ENCODE measurements around the gene KIRREL1. TPM values are rescaled to one million over a fixed set of nuclear protein-coding genes. Genes with fewer than 3 reads are reported as not detected.
A peak's percentile ranks its signal among the peaks of the same experiment; 100 is the strongest.

KIRREL1 gene
- total RNA-seq, 6 experiments from 2014 or later = 1.1 to 4.9 (median 2.9) TPM

DNA sequence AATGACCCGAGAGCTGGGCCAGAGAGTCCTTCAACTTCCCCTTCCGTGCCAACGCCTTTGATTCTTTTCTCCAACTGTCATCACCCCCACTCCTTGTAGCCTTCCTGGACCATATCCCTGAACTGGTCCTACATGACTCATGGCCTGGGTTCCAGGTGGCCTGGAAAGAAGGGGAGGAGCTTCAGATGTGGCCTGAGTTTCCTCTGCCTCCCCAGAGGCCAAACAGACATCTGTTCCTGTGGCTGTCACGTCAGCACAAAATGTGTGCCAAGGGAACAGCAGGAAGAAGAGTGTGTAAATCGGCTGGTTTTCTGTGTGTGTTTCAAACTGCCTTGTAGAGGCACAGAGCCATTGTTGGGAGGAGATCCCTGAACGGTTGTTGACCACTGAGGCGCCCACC, 24.9 kb upstream of the KIRREL1 start:
- peak in 1 of 4 donors; percentile 65 for ATAC-seq
- H3K36me3 ChIP-seq = no peaks in the 10 kb centered on the region
- H3K9me3 ChIP-seq = no peaks in the 10 kb centered on the region
- no peak overlapping the region for H3K4me3 ChIP-seq
- H3K27me3 ChIP-seq = no peaks in the 10 kb centered on the region
- TF ChIP-seq, protein P1, sequence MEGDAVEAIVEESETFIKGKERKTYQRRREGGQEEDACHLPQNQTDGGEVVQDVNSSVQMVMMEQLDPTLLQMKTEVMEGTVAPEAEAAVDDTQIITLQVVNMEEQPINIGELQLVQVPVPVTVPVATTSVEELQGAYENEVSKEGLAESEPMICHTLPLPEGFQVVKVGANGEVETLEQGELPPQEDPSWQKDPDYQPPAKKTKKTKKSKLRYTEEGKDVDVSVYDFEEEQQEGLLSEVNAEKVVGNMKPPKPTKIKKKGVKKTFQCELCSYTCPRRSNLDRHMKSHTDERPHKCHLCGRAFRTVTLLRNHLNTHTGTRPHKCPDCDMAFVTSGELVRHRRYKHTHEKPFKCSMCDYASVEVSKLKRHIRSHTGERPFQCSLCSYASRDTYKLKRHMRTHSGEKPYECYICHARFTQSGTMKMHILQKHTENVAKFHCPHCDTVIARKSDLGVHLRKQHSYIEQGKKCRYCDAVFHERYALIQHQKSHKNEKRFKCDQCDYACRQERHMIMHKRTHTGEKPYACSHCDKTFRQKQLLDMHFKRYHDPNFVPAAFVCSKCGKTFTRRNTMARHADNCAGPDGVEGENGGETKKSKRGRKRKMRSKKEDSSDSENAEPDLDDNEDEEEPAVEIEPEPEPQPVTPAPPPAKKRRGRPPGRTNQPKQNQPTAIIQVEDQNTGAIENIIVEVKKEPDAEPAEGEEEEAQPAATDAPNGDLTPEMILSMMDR (IDR thresholded peaks at IDR 0.05) = no peak
- no peak for TF ChIP-seq POLR2A (IDR thresholded peaks at IDR 0.05)
- WGBS (ENCODE audit: insufficient coverage, low coverage, low lambda C conversion rate, missing lambda C conversion rate) = 41% methylated on average over 5 of the region's 7 CpGs
- intact Hi-C loops (cut with DNase I) = loop anchor here (10.0 kb wide), 2 partner anchors 146 to 156 kb away; a partner anchor contains a TSS
- H3K4me1 ChIP-seq = peaks cover 0 to 11% (median 6%) of the 10 kb centered on the region in 4 donors
- peak in 2 of 3 donors; percentile 51 to 68 for DNase-seq
- H3K27ac ChIP-seq = no peak overlapping the region

GRCh38 chr1:157968946-157969345, 24.5 kb upstream of the KIRREL1 start:
- Histone ChIP-seq H3K4me3 (no peak overlapping the region), H3K27ac (peak overlapping the region in 1 of 3 donors; percentile 45), H3K36me3 (no peaks in the 10 kb centered on the region), H3K27me3 (no peaks in the 10 kb centered on the region), H3K9me3 (no peaks in the 10 kb centered on the region), H3K4me1 (peaks cover 0 to 11% (median 5%) of the 10 kb centered on the region in 4 donors)
- ATAC-seq = peak in 1 of 4 donors; percentile 32
- no peak for DNase-seq
- intact Hi-C loops (cut with DNase I) = loop anchor here (10.0 kb wide), 2 partner anchors 146 to 156 kb away; a partner anchor contains a TSS
- 23% methylated on average over 1 of the region's 2 CpGs for WGBS (ENCODE audit: insufficient coverage, low coverage, low lambda C conversion rate, missing lambda C conversion rate)
- no peak for TF ChIP-seq POLR2A (IDR thresholded peaks at IDR 0.05)
- TF ChIP-seq, protein P1 (IDR thresholded peaks at IDR 0.05) = no peak

GRCh38 chr1:157969697-157970485, 23.6 kb upstream of the KIRREL1 start:
- 56% methylated on average over 3 of the region's 3 CpGs for WGBS (ENCODE audit: insufficient coverage, low coverage, low lambda C conversion rate, missing lambda C conversion rate)
- ATAC-seq (peak; percentile 54 to 62 (median 56)), DNase-seq (no peak)
- Histone ChIP-seq H3K36me3 (no peaks in the 10 kb centered on the region), H3K4me1 (peaks cover 0 to 11% (median 5%) of the 10 kb centered on the region in 4 donors), H3K9me3 (no peaks in the 10 kb centered on the region), H3K27ac (no peak overlapping the region), H3K4me3 (no peak overlapping the region), H3K27me3 (no peaks in the 10 kb centered on the region)
- TF ChIP-seq, protein P1 (IDR thresholded peaks at IDR 0.05) = peak; percentile 53 to 73 (median 63)
- no peak for TF ChIP-seq POLR2A (IDR thresholded peaks at IDR 0.05)
- intact Hi-C loops (cut with DNase I) = loop anchor here (10.0 kb wide), 3 partner anchors 125 to 155 kb away; a partner anchor contains a TSS

DNA sequence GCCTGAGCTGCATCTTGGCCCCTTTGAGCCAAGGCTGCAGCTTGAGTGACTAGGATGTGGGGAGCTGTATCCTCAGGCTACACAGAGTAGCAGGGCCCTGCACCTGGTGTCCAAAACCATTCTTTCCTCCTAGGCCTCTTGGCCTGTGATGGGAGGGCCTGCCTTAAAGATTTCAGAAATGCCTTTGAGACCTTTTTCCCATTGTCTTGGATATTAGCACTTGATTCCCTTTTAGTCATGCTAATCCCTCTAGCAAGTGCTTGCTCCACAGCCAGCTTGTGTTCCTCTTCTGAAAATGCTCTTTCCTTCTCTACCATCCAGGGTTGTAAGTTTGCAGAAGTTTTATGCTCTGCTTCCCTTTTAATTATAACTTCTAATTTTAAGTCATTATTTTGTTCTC, 21.7 kb upstream of the KIRREL1 start:
- Histone ChIP-seq H3K4me3 (no peak overlapping the region), H3K9me3 (no peaks in the 10 kb centered on the region), H3K4me1 (no peaks in the 10 kb centered on the region), H3K27me3 (no peaks in the 10 kb centered on the region), H3K27ac (no peak overlapping the region), H3K36me3 (no peaks in the 10 kb centered on the region)
- ATAC-seq (no peak), DNase-seq (no peak)
- TF ChIP-seq, protein P1 (IDR thresholded peaks at IDR 0.05) = no peak
- no peak for TF ChIP-seq POLR2A (IDR thresholded peaks at IDR 0.05)
- intact Hi-C loops (cut with DNase I) = loop anchor here in 1 of 2 donors (10.0 kb wide), 1 partner anchor 123 kb away; no protein-coding TSS in a partner anchor
